KG1 (cell line): Measurements from ENCODE around the gene SBF2.
"Not testable (repeated sequence)": the region's sequence is repeated elsewhere in the genome, so short reads cannot be mapped to it uniquely, and the experiment has no call there.

Source experiments
- DNase-seq: peaks from one replicate; lab custom pipeline; 2025; lab: John Stamatoyannopoulos, UW

SBF2 gene

DNA sequence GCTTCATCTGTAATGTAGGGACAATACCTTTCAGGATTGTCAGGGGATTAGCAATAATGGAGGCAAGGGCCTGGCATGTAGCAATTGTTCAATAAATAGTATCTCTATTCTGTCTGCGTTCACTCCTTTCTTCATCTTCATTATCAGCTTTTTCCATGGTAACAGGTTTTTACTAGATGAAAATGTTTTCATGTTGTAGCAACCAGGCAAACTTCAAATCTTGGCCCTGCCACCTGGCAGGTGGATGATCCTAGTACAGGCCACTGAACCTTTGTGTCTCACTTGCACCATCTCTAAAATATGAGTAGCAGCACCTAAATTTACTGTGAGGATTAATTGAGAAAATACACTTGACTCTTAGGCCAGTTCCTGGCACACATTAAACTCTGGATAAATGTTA lies 546.8 kb downstream of the SBF2 start:
- DNase-seq = no peak

DNA sequence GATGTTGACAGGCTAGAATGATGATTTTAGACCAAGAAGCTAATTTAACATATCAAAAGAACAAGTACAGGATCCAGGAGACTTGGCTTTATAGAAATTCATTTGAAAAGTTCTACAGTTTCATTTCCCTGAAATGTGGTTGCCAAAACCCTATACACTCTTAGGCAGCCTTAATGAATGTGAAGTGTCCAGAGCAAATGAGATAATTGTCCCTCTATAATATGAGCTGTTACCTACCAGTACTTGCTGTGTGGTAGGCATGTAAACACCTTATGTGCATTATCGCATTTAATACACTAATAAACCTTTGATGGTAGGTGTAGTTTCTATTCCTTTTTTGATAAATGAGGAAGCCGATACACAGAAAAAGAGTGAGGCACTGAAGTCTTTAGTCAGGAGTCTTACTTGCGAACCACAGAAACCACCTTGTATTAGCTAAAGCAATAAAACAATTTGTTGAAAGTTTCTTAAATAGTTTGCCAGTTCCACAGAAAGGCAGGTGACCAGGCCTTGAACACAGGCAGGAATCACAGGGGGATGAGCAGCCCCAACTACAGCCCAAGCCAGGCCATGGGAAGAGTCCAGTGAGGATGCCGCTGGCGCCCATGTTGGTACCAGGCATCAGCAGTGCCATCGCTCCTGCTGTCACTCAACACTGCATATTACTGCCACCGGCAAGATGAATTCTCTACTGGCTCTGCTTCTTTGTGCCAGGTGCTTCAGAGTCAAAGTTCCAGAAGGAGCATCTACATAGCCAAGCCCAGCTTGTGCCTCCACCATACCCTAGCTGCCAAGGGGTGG lies 548.4 kb downstream of the SBF2 start:
- no peak for DNase-seq

DNA sequence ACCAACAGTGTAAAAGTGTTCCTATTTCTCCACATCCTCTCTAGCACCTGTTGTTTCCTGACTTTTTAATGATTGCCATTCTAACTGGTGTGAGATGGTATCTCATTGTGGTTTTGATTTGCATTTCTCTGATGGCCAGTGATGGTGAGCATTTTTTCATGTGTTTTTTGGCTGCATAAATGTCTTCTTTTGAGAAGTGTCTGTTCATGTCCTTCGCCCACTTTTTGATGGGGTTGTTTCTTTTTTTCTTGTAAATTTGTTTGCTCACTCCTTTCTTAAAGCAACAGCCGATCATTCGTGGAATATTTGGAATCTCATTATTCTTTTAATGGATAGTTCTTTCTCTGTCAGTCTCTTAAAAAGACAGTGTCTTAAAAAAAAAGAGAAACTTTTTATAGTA lies 550.5 kb downstream of the SBF2 start:
- DNase-seq = not testable (repeated sequence)

DNA sequence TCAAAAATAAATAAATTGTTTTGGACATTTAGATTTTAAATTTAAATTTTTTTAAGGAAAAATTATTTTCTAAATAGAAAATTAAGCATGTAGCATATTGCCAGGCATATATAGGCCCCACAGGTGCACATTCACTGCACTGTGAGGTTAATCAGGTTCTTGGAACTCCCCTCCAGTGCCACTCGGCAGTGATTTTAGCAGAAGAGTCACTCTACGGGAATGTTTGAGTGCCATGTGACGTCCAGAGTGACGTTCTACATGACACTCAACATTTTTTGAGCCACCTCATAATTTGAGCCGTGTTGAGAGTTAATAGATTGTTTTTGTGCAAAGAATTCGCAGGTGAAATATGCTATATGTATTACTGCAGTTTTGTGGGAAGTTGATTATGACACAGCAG lies 552.8 kb downstream of the SBF2 start:
- no peak for DNase-seq

DNA sequence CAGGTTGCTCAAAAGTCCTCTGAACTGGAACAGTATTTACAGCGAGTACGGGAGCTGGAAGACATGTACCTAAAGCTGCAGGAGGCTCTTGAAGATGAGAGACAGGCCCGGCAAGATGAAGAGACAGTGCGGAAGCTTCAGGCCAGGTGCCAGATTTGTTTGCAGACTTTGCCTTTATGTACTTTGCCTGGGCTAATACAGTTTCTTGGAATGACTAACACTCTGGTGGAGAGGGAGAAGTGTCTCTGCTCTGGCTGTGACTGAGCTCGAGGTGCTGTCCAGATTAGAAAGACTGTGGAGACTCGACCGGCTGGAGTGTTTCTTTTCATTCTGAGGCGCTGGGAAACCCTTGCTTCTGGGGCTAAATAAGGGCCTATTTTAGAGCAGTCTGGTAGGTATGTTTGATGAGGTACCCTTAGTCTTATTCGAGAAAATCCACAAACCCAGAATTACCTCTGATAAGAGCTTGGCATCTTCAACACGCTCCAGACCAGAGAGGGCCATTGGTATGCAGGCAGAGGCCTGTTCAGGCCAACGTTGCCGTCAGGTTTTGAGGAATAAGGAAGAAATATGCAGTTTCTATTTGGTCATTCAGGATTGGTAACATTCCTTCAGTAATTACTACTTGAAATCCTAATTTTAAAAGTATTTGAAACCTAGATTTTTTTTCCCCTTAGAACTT lies 553.7 kb downstream of the SBF2 start:
- no peak for DNase-seq

DNA sequence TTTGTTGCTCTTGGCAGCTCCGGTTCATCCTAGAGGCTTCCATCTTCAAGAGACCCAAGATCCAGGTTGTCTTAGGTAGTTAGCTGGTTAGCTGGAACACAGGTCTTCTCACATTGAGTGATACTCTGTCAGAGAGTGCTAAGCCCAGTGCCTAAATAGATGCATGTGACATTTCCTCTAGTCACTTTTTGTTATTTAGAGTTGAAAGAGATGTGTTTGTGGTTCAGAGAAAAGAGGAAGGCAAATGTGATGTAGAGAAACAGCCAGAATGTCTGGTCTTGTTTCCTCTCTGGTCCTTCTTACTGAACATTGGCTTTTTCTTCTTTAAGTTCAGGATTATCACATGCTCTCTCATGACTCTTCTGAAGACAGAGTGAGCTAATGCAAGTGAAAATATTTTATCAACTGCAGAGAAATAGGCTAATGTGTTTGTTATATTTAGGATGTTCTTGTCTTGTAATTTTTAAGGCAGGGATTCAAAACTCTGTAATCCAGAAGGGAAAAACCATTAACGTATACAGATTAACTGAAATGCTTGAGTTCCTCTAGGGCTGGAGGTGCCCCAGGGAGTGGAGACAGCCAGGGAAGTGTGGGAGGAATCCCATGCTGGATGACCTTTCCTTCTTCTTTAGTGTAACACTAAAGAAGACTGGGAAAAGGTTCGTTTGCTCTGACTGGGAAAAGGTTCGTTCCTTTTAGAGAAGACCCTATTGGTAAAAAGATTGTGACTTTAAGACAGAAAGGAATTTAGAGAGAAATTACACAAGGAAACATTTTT lies 554.7 kb downstream of the SBF2 start:
- peak; percentile 41 for DNase-seq

DNA sequence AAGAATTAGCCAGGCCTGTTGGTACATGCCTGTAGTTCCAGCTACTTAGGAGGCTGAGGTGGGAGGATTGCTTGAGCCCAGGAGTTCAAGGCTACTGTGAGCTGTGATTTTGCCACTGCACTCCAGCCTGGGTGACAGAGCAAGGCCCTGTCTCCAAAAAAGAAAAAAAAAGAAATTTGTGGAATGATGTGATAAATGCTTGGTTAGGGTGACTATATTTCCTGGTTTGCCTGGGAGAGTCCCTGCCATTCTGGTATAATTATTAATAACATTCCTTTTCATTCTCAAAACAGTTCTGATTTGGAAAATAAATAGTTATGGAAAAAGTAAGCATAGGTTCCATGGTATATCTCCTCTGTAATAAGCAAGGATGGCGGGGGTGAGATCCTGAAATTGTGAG lies 555.3 kb downstream of the SBF2 start:
- DNase-seq = no peak

DNA sequence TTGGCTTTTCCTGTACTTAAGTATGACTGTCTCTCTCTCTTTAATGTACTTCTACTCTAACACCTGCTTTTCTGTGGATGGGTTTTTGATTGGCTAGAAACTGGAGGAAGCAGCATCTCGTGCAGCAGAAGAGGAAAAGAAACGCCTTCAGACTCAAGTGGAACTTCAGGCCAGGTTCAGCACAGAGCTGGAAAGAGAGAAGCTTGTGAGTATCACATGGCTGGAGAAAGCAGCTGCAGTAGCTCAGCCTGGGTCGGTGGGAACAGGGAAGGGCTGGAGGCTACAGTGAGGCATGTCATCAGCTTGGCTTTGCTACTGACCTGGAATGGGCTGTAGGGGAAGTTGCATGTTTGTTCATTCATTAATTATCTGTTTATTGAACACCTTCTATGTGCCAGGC lies 555.9 kb downstream of the SBF2 start:
- no peak for DNase-seq

DNA sequence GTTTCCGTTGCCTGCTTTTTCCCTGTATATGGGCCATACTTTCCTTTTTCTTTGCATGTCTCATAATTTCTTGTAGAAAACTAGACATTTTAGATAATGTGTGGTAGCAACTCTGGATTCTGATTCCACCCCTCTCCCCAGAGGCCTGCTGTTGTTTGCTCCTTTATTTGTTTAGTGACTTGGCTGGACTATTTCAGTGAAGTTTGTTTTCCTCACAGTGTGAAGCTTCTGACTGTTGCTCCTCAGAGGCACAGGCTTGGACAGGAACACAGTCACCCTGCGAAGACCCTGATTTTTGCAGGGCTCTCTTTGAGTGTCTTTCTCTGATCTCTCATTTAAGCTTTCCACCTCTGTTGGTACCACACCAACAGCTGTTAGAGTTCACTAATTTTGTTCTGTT lies 557.7 kb downstream of the SBF2 start:
- DNase-seq = no peak

DNA sequence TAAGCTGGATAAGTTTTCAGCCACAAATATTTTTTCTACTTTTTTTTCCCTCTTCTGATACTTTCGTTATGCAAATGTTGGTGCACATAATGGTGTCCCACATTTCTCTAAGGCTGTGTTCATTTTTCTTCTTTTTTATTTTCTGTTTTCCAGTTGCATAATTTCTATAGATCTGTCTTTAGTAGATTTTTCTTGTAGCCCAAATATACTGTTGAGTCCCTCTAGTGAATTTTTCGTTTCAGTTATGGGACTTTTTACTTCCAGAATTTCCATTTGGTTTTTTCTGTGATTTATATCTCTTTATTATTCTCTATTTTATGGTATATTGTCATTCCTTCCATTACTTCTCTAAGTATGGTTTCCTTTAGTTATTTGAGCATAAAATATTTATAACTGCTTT lies 558.1 kb downstream of the SBF2 start:
- no peak for DNase-seq

DNA sequence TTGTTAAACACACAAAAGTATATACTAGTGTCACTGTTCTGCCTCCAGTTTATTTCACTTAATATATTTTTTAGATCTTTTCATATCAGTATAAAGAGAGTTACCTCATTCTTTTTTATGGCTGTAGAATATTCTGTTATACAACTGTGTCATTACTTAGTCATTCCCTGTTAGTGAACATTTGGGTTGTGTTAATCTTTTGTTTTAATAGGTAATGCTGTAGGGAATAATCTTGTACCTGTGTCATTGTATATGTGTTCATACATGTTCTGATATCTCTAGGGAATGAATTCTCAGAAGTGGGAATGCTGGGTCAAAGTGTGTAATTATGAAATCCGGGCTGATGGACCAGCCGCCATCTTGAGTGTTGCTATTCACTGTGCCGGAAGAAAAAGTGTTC lies 558.8 kb downstream of the SBF2 start:
- DNase-seq = no peak

DNA sequence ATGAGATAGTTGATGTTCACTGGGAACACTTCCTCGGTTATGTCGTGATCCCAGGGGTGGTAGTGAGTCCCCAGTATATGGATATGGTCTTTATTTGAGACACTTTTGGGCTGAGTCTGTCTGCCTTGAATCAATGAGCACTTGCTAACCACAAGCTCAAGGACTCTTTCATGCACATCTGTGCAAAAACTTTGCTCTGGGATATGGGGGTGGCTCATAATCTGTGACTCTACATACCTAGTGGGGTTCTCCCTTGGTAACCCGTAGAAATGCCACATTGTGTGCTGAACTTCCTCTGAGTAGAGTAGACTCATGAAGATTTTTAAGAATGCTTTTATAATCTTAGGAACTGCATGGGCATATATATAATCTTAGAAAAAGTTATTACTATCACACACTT lies 560.8 kb downstream of the SBF2 start:
- no peak for DNase-seq

DNA sequence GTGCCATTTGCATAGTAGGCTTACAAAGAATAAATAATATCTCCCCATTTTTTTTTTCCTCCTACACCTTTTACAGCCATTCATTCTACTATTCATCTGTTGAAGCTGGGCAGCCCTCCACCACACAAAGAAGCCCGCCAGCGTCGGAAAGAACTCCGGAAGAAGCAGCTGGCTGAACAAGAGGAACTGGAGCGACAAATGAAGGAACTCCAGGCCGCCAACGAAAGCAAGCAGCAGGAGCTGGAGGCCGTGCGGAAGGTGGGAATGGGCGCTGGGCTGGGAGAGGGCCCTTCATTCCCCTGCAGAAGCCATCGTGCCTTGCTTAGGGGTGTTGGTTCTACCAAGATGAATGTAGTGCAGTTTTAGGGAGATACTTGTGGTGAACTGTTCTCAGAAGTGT lies 561.6 kb downstream of the SBF2 start:
- DNase-seq = no peak

DNA sequence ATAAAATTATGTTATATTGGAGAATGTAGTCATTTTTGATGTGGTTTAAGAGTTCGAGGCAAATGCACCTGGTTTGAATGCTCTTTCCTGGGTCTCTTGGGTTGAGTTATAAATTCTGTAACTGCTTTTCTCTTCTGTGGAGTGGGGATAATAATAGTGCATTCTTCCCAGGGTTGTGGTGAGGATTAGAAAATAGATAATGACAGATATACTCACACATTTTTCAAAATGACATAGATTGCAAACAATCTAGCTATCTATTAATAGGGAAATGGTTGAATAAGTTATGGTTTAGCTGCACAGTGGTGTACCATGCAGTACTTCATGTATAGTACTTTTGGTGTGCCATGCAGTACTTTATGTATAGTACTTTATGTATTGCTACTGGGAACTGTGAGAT lies 562.8 kb downstream of the SBF2 start:
- no peak for DNase-seq
